Fibroblast of pulmonary artery (primary cell): Measurements from ENCODE around the gene CNOT10.
A peak's percentile ranks its signal among the peaks of the same experiment; 100 is the strongest.
"Not testable (repeated sequence)": the region's sequence is repeated elsewhere in the genome, so short reads cannot be mapped to it uniquely, and the experiment has no call there.

Experiments
- DNase-seq: peaks from one replicate; pipeline ENCODE4 v3.0.0-alpha.2; 2010; ENCODE audit warnings: low read depth
- H3K4me3 ChIP-seq: replicated peaks from 2 replicates; pipeline ENCODE4 v1.5.1; 2011; ENCODE audit warnings: low read depth, mild to moderate bottlenecking, control low read depth, low read length, moderate library complexity
- CTCF ChIP-seq: IDR thresholded peaks from 2 replicates; pipeline ENCODE4 v1.5.1; 2011; ENCODE audit warnings: mild to moderate bottlenecking, control low read depth, low read length, inconsistent platforms; ENCODE audit errors: missing control alignments

The CNOT10 gene

GRCh38 chr3:32684800-32685542 lies at the start of gene CNOT10:
CNOT10 (plus strand) TSS chr3:32685188; CDS start chr3:32685461, 273 bp downstream.
- H3K4me3 ChIP-seq, result peak within 1 kb of the TSS; percentile 74
- peak; percentile 93 for DNase-seq
- no peak for TF ChIP-seq CTCF

GRCh38 chr3:32640939-32641338 lies 44.0 kb upstream of the CNOT10 start:
- no peak for DNase-seq
- TF ChIP-seq CTCF, result no peak
- H3K4me3 ChIP-seq, result no peak overlapping the region

- no peak for DNase-seq
- no peak for TF ChIP-seq CTCF
- no peak overlapping the region for H3K4me3 ChIP-seq
Measured at GRCh38 chr3:32641356-32641755, 43.6 kb upstream of the CNOT10 start.

- no peak for DNase-seq
- no peak for TF ChIP-seq CTCF
- H3K4me3 ChIP-seq, result no peak overlapping the region
Measured at GRCh38 chr3:32643354-32643753, 41.6 kb upstream of the CNOT10 start.

- TF ChIP-seq CTCF, result no peak
- no peak overlapping the region for H3K4me3 ChIP-seq
- DNase-seq, result no peak
Measured at GRCh38 chr3:32643816-32644215, 41.2 kb upstream of the CNOT10 start.

GRCh38 chr3:32644380-32644779 lies 40.6 kb upstream of the CNOT10 start:
- H3K4me3 ChIP-seq, result no peak overlapping the region
- TF ChIP-seq CTCF, result no peak
- DNase-seq, result no peak

GRCh38 chr3:32646761-32647160 lies 38.2 kb upstream of the CNOT10 start:
- no peak for DNase-seq
- no peak for TF ChIP-seq CTCF
- H3K4me3 ChIP-seq, result no peak overlapping the region

- H3K4me3 ChIP-seq, DNase-seq: not testable (repeated sequence)
Measured at GRCh38 chr3:32652337-32653100, 32.5 kb upstream of the CNOT10 start.
